Amygdala (tissue), 56 donors: ENCODE results near the gene KRT7.
"Not testable (repeated sequence)": the region's sequence is repeated elsewhere in the genome, so short reads cannot be mapped to it uniquely, and the experiment has no call there.

Experiments
- DNase-seq, 56 donors: peaks; one replicate each; lab custom pipeline; 2025; lab: John Stamatoyannopoulos, UW

The KRT7 gene

GRCh38 chr12:52268212-52268611 is 35.2 kb downstream of the KRT7 start:
- peak in 1 of 56 donors; percentile 14 for DNase-seq

GRCh38 chr12:52270541-52271070 is 37.6 kb downstream of the KRT7 start:
- DNase-seq, result no peak

- DNase-seq, result no peak
Observed at GRCh38 chr12:52271158-52271557, 38.1 kb downstream of the KRT7 start.

DNA sequence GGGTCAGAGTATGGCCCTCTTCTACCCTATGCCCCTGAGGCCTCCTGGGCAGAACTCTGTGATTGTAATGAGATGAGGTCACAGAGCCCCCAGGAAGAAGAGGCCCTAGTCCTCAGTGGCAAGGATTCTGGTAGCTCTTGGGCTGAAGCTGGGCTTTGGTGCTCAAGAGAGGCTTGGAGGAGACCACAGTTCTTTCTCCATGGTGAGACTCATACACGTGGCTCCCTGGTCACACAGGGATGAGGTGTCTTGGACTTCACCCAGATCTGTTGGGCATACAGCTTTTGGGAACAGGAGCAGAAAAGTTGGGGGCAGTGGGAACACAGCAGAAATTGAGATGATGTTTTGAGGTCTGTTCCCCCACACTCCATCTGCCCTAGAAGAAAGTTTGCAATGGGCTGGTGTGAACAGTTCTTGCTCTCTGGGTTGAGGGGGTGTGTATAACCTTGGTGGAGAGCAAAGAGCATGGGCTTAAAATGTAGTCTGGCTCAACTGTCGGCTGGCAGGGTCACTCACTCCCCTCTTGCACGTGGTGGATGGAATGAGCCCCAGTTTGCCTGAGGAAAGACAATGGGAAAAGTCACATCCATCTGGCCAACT is 41.6 kb downstream of the KRT7 start, which contains the start of gene KRT86:
Gene KRT86 (plus strand): TSS at position 125 of the 600 bp plus-strand sequence. CDS start 27,272 bp downstream, outside the sequence.
- DNase-seq, result no peak

DNA sequence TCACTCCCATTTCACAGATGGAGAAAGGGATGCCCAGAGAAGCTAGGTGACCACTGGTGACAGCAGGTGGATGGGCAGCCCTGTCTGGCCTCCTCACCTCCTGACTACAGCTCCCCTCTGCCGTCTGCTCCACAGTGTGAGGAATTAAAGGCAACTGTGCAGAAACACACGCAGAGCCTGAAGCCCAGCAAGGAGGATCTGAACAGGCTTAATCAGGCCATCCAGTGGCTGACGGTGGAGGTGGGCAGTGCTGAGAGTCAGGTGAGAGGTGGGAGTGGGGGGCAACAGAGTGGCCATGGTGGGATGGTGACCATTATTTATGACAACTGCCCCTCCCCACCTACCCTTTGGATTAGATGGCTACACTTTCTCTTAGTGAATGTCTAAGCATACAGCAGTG is 42.6 kb downstream of the KRT7 start:
- DNase-seq, result no peak

DNA sequence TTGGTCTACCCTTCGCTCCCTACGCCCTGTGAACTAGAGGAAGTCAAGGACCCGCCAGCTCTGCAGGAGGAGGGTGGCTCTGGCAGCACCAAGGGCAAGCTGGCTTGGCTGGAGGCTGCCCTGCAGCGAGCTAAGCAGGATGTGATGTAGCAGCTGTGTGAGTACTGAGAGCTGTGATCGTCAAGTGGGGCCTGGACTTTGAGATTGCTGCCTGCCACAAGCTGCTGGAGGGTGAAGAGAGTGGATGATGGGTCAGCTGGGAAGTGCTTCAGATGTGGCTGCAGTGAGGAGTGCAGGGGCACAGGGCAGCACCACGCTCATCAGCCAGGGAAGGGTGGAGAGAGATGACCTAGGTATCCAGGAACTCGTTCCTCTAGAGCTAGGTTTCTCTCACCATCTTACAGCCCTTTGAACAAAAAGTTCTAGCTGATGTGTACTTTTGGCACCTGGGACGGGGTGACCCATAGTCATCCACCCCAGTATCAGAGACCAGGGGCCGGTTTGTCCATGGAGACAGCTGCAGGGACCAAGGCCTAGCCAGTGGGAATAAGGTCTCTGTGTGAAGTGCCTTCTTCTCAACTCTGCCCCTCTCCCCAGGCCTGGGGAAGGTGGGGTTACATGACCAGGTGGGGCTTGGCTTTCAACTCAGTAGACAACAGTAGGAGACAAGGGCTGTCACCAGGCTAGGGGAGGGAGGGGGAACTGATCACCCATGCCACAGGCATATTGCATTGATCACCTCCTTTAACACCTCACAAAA is 44.6 kb downstream of the KRT7 start:
- DNase-seq, result no peak

GRCh38 chr12:52278575-52279421 is 45.8 kb downstream of the KRT7 start:
- peak in 49 of 56 donors; percentile 7 to 81 (median 44) for DNase-seq

- no peak for DNase-seq
Observed at GRCh38 chr12:52279422-52280318, 46.6 kb downstream of the KRT7 start.

DNA sequence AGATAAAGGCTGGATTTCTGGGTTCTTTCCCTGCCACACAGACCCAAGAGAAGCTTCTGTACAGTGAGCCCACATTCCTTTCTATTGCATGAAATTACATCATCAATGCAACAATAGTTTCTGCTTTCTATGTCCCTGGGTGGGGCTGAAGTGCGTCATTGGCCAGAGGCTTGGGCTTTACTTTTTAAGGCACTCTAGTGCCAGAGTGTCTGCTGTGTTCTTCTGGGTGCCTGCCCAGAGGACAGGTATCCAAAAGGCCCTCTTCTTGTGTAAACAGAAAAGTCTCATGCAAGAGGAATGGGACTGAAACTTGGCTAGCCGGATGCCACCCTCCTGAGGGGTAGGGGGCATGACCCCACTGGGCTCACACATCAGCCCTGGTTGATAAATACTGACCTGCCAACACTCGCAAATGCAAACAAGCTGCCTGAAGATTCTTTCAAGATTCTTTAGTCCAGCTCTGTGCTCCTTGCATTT is 47.3 kb downstream of the KRT7 start:
- DNase-seq, result no peak

- no peak for DNase-seq
Observed at GRCh38 chr12:52280796-52281560, 47.9 kb downstream of the KRT7 start.

- no peak for DNase-seq
Observed at GRCh38 chr12:52284562-52285171, 51.6 kb downstream of the KRT7 start.

DNA sequence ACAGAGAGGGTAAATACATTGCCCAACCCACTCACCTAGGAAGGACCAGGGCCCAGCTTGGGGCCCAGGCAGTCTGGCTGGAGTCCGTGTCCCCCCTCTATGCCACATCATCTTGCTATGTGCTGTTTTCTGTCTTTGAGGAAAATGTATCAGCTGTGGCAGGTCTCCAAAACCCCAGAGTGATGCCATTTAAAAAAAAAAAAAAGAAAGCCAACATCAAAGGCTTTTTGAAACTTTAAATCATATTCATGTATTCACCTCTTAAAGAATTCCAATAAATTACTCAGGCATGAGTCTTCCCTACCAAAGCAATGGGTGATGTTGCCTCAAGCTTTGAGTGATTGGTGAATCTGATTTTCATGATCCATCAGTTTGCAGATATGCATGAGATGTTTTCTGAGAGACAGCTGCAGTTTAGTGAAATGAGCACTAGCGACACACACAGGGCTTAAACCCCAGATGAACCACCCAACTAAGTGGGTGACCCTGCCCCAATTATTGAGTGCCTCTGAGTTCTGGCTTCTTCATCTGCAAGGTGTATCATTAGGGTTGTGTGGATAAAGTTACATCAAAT is 52.2 kb downstream of the KRT7 start:
- no peak for DNase-seq

- DNase-seq, result no peak
Observed at GRCh38 chr12:52285851-52286530, 52.9 kb downstream of the KRT7 start.

DNA sequence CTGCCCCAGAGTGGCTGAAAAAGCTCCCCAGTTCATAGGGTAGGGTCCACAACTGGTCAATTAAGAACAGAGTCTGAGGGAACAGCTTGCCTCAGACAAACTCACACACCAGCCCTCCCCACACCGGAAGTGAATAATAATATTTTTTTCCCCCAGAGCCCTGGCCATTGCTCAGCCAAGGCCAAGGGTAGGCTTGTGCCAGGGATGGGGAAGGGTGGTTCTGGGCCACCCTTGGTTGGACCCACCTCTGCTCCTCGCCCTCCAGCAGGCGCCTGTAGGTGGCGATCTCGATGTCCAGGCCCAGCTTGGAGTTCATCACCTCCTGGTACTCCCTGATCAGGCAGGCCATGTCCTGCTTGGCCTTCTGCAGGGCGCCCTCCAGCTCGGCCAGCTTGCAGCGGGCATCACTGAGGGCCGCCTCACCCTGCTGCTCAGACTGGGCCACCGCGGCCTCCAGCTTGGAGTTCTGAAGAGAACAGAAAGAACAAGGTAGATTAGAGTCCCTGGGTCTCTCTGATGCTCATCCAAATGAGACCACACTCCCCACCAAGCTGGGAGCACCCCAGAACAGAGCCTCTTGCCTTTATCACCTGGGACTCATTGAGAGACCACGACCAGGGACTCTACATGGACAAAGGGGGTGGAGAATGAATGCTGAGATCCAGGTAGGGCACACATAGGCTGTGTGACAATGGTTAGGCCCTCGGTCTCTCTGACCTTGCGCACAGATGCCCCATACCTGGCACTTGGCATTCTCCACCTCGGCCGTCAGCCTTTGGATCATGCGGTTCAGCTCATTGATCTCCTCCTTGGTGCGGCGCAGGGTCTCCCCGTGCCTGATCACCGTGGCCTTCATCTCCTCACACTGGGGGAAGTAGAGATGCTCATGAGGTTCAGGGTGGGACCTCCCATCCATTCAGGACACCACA is 54.1 kb downstream of the KRT7 start:
- not testable (repeated sequence) for DNase-seq

- not testable (repeated sequence) for DNase-seq
Observed at GRCh38 chr12:52287816-52288805, 55.1 kb downstream of the KRT7 start.
